Measurements from ENCODE around the gene APOL1. TPM values are rescaled to one million over a fixed set of nuclear protein-coding genes. Genes with fewer than 3 reads are reported as not detected.

The APOL1 gene
- total RNA-seq, 1 experiment from 2014 or later = 0.30 TPM

DNA sequence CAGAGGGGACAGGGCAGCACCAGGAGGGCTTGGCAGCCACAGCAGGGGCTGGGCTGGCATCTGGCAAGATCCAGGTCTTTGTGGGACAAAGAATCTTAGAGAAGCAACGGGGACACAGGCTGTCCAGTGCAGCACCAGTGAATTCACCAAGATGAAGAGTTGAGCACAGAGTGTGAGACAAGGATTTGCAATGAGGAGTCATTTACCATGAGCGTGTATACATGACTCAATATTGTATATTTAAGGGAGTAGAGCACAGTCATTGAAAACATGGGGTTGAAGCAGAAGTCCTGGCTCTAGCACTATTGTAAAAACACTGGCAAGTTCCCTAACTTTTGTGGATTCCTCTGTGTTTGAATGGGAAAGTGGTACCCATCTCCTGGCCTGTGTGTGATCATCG, 3.5 kb downstream of the APOL1 start:
- H2AFZ ChIP-seq (ENCODE audit: low read depth, low read length, poor library complexity, severe bottlenecking) = no peak overlapping the region
- no peaks in the 10 kb centered on the region for H3K9me3 ChIP-seq (ENCODE audit: control insufficient read depth in 1 of 2, insufficient read depth in 1 of 2, low read depth in 1 of 2, low read length in 2 of 2)
- no peak overlapping the region for H3K4me2 ChIP-seq (ENCODE audit: low read length)
- H3K9ac ChIP-seq (ENCODE audit: low read length) = no peak overlapping the region
- ChIA-PET POLR2A (no interaction called here), RAD21 (ENCODE audit: low non-redundant PET in 1 of 2, low total read pairs in 2 of 2, uncharacterized antibody in 2 of 2, unreplicated experiment in 2 of 2) (no interaction called here), CTCF (no interaction called here)
- intact Hi-C loops (cut with micrococcal nuclease) = no loop called here
- no peak overlapping the region for H3K27ac ChIP-seq (ENCODE audit: low read depth, low read length)
- H3K79me2 ChIP-seq (ENCODE audit: insufficient read depth, low read length) = no peaks in the 10 kb centered on the region
- H3K36me3 ChIP-seq (ENCODE audit: control insufficient read depth in 1 of 2, insufficient read depth in 2 of 2, low read length in 2 of 2) = no peaks in the 10 kb centered on the region
- H3K4me1 ChIP-seq (ENCODE audit: control insufficient read depth in 1 of 2, insufficient read depth in 2 of 2, low read length in 2 of 2) = no peaks in the 10 kb centered on the region
- H4K20me1 ChIP-seq (ENCODE audit: insufficient read depth) = no peaks in the 10 kb centered on the region
- H3K27me3 ChIP-seq (ENCODE audit: insufficient read depth, low read length) = no peaks in the 10 kb centered on the region
- ATAC-seq (no peak), DNase-seq (ENCODE audit: low read depth, low spot score) (no peak)
- TF ChIP-seq ZFX (IDR thresholded peaks at IDR 0.05) (no peak), RAD21 (IDR thresholded peaks at IDR 0.05; ENCODE audit: low read depth) (no peak), POLR2A (IDR thresholded peaks at IDR 0.05; ENCODE audit: borderline replicate concordance, extremely low read depth, insufficient read depth, insufficient read length) (no peak), CBX3 (IDR thresholded peaks at IDR 0.05; ENCODE audit: low read depth) (no peak), EZH2 (IDR thresholded peaks at IDR 0.05) (no peak), SP1 (IDR thresholded peaks at IDR 0.05; ENCODE audit: low read depth) (no peak)
- TF ChIP-seq, protein P1, sequence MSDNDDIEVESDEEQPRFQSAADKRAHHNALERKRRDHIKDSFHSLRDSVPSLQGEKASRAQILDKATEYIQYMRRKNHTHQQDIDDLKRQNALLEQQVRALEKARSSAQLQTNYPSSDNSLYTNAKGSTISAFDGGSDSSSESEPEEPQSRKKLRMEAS (IDR thresholded peaks at IDR 0.05) = no peak
- BruUV-seq (replicated peaks) = no TSS peak
- H3K9me2 ChIP-seq (ENCODE audit: insufficient read depth) = no peaks in the 10 kb centered on the region
- no peak overlapping the region for H3K4me3 ChIP-seq (replicated peaks in 1 of 2; ENCODE audit: low read depth in 1 of 2, low read length in 2 of 2)

DNA sequence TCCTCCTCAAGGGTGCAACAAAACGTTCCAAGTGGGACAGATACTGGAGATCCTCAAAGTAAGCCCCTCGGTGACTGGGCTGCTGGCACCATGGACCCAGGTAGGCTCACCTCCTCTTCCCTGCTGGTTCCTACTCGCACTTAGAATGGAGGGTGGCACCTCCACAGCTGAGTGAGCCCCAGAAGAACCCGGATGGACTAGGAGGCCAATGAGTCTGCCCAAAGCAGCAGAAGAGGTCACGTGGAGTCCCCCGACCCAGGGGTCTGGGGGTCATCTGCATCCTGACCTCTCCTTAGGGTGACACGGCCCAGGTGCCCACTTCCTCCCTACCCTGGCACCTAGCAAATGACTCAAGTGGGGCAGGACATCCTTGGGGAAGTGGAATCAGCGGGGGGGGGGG, 4.4 kb downstream of the APOL1 start:
- TF ChIP-seq SIN3A (IDR thresholded peaks at IDR 0.05; ENCODE audit: low read depth) = no peak
- TF ChIP-seq POLR2A (IDR thresholded peaks at IDR 0.05; ENCODE audit: borderline replicate concordance, extremely low read depth, insufficient read depth, insufficient read length) = no peak
- TF ChIP-seq CEBPB (IDR thresholded peaks at IDR 0.05; ENCODE audit: low read depth) = no peak
- TF ChIP-seq POLR2AphosphoS5 (IDR thresholded peaks at IDR 0.05; ENCODE audit: low read depth, low read length) = no peak
- no peak for TF ChIP-seq TCF7L2 (IDR thresholded peaks at IDR 0.05; ENCODE audit: borderline replicate concordance, extremely low read depth, insufficient read depth, insufficient read length)
- TF ChIP-seq JUND (IDR thresholded peaks at IDR 0.05) = no peak
- no peak for TF ChIP-seq ELF1 (IDR thresholded peaks at IDR 0.05; ENCODE audit: borderline replicate concordance, low read depth)
- TF ChIP-seq, protein P2, sequence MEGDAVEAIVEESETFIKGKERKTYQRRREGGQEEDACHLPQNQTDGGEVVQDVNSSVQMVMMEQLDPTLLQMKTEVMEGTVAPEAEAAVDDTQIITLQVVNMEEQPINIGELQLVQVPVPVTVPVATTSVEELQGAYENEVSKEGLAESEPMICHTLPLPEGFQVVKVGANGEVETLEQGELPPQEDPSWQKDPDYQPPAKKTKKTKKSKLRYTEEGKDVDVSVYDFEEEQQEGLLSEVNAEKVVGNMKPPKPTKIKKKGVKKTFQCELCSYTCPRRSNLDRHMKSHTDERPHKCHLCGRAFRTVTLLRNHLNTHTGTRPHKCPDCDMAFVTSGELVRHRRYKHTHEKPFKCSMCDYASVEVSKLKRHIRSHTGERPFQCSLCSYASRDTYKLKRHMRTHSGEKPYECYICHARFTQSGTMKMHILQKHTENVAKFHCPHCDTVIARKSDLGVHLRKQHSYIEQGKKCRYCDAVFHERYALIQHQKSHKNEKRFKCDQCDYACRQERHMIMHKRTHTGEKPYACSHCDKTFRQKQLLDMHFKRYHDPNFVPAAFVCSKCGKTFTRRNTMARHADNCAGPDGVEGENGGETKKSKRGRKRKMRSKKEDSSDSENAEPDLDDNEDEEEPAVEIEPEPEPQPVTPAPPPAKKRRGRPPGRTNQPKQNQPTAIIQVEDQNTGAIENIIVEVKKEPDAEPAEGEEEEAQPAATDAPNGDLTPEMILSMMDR (IDR thresholded peaks at IDR 0.05 in 2 of 3, conservative IDR thresholded peaks at IDR 0.05 in 1 of 3; ENCODE audit: borderline replicate concordance in 1 of 3, insufficient read depth in 1 of 3, low read depth in 2 of 3, low read length in 2 of 3) = no peak
- TF ChIP-seq, protein P1 (IDR thresholded peaks at IDR 0.05) = no peak
- TF ChIP-seq, protein P3, sequence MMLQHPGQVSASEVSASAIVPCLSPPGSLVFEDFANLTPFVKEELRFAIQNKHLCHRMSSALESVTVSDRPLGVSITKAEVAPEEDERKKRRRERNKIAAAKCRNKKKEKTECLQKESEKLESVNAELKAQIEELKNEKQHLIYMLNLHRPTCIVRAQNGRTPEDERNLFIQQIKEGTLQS (IDR thresholded peaks at IDR 0.05) = no peak
- no peaks in the 10 kb centered on the region for H3K4me1 ChIP-seq (ENCODE audit: control insufficient read depth in 1 of 2, insufficient read depth in 2 of 2, low read length in 2 of 2)
- H3K9me3 ChIP-seq (ENCODE audit: control insufficient read depth in 1 of 2, insufficient read depth in 1 of 2, low read depth in 1 of 2, low read length in 2 of 2) = no peaks in the 10 kb centered on the region
- H3K27ac ChIP-seq (ENCODE audit: low read depth, low read length) = no peak overlapping the region
- H3K4me3 ChIP-seq (replicated peaks in 1 of 2; ENCODE audit: low read depth in 1 of 2, low read length in 2 of 2) = no peak overlapping the region
- no peaks in the 10 kb centered on the region for H4K20me1 ChIP-seq (ENCODE audit: insufficient read depth)
- ATAC-seq = no peak
- H3K36me3 ChIP-seq (ENCODE audit: control insufficient read depth in 1 of 2, insufficient read depth in 2 of 2, low read length in 2 of 2) = no peaks in the 10 kb centered on the region
- H3K4me2 ChIP-seq (ENCODE audit: low read length) = no peak overlapping the region
- H3K9me2 ChIP-seq (ENCODE audit: insufficient read depth) = no peaks in the 10 kb centered on the region
- no peak overlapping the region for H2AFZ ChIP-seq (ENCODE audit: low read depth, low read length, poor library complexity, severe bottlenecking)
- ChIA-PET CTCF (no interaction called here), POLR2A (no interaction called here), RAD21 (ENCODE audit: low non-redundant PET in 1 of 2, low total read pairs in 2 of 2, uncharacterized antibody in 2 of 2, unreplicated experiment in 2 of 2) (no interaction called here)
- intact Hi-C loops (cut with micrococcal nuclease) = no loop called here
- no peaks in the 10 kb centered on the region for H3K79me2 ChIP-seq (ENCODE audit: insufficient read depth, low read length)
- no TSS peak for BruUV-seq (replicated peaks)
- H3K9ac ChIP-seq (ENCODE audit: low read length) = no peak overlapping the region
- no peak for DNase-seq (ENCODE audit: low read depth, low spot score)
- H3K27me3 ChIP-seq (ENCODE audit: insufficient read depth, low read length) = no peaks in the 10 kb centered on the region

All from HCT116 (cell line).